Fibroblast of villous mesenchyme (primary cell): Measurements from ENCODE around the gene CYP26A1. TPM values are rescaled to one million over a fixed set of nuclear protein-coding genes. Genes with fewer than 3 reads are reported as not detected.

ENCODE experiments used
- DNase-seq: peaks from one replicate; pipeline ENCODE4 v3.0.0-alpha.2; 2010; ENCODE audit warnings: low read depth
- H3K4me3 ChIP-seq: 2 replicates; pipeline ENCODE4 v1.5.1; 2011; ENCODE audit warnings: low read depth, mild to moderate bottlenecking, low read length
- total RNA-seq: library from RNA; depleted of rRNA; stranded (reverse); fragments of >200 nt; gene quantifications from 2 replicates; pipeline ENCODE4 v1.2.3, GENCODE V29; 2012
- TF ChIP-seq, protein P1 (sequence below): IDR thresholded peaks from 2 replicates; pipeline ENCODE4 v1.5.1; 2012; ENCODE audit warnings: low read depth, mild to moderate bottlenecking, low read length; ENCODE audit not compliant: insufficient read depth

The CYP26A1 gene
- total RNA-seq, 1 donor: not detected

DNA sequence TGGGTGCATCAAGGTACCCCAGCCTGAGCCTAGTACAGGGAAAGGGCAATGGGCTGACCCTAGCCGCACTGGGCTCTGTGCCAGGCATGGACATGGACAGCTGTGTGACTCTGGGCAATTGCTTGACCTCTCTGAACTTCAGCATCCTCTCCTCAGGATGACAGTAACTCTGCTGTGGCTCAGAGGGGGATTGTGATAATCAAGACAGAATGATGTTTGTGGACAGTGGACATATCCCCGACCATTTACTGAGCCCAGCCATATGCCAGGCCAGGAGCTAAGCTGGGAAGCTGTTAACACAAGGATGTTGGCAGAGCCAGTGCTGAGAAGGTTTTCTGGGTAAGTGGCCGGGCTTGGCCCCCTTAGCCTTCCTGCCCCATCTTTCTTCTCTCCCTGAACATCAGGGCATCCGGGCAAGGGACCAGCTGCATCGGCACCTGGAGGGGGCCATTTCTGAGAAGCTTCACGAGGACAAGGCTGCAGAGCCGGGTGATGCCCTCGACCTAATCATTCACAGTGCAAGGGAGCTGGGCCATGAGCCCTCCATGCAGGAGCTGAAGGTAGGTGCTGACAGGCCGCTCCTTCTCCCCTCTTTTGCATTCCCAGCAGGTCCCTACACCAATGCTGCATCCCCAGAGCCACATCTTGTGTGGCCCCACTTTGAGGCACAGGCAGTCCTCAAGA is 9.6 kb upstream of the CYP26A1 start:
- DNase-seq: no peak
- TF ChIP-seq, protein P1, sequence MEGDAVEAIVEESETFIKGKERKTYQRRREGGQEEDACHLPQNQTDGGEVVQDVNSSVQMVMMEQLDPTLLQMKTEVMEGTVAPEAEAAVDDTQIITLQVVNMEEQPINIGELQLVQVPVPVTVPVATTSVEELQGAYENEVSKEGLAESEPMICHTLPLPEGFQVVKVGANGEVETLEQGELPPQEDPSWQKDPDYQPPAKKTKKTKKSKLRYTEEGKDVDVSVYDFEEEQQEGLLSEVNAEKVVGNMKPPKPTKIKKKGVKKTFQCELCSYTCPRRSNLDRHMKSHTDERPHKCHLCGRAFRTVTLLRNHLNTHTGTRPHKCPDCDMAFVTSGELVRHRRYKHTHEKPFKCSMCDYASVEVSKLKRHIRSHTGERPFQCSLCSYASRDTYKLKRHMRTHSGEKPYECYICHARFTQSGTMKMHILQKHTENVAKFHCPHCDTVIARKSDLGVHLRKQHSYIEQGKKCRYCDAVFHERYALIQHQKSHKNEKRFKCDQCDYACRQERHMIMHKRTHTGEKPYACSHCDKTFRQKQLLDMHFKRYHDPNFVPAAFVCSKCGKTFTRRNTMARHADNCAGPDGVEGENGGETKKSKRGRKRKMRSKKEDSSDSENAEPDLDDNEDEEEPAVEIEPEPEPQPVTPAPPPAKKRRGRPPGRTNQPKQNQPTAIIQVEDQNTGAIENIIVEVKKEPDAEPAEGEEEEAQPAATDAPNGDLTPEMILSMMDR: no peak
- no peak overlapping the region for H3K4me3 ChIP-seq

DNA sequence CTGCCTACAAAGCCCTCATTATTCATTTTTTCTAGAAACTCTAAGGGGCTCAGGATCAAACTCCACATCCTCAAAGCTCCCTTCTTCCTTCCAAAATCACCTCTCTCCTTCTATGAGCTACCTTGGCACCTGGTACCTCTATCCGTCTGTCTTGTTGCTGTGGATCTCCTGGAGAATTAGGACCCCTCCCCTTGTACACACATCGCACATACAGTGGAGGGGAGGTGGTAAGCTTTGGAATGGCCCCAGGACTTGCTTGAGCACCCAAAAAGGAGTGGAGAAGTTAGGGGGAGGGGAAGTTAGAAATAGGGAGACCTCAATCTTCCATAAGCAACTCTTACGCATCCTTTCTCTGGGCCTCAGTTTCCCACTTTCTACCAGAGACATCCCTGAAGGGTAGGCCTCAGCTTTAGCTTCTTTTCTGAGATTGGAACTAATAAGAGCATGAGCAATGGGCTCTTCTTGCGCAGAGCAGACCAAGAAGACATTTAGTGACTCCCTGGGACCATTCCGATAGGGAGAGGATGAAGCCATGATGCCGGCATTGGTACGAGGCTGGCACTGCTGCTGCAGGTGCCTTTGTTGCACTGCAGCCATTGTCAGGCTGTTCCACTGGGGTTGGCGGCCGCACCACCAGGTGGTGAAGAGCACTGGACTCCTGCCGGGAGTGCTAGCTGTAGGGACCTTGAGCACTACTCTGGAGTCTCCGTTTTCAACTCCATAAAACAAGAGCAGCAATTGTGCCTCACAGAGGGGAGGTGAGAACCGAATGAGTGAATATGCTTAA is 8.6 kb upstream of the CYP26A1 start:
- DNase-seq: no peak

DNA sequence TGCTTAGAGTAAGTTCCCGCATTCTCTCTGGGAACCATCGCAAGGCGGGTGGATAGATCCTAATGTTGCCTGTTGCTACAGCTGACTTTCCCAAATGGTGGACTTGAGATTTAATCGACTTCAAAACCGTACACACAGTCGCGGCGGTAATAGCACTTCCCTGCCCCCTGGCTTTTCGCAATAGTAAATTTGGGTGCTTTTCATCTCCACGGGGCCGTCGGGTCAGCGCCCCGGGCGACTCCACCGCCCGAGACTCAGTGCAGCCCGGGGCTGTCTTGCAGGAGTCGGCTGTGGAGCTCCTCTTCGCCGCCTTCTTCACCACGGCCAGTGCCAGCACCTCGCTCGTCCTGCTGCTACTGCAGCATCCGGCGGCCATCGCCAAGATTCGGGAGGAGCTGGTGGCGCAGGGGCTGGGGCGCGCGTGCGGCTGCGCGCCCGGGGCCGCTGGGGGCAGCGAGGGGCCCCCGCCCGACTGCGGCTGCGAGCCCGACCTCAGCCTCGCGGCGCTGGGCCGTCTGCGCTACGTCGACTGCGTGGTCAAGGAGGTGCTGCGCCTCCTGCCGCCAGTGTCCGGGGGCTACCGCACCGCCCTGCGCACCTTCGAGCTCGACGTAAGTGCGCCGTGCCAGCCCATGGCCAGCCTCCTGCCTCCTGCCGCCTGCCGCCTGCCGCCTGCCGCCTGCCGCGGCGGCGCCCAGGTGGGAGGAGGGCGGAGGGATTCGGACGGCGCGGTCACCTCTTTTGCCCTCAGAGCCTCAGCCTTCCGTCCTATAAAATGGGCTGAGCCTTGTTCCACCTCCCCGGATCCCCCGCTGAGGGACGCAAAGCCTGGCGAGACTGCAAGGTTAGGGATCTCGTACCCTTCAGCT is 7.8 kb upstream of the CYP26A1 start:
- no peak for DNase-seq
- TF ChIP-seq, protein P1: no peak
- peak overlapping the region; percentile 23 for H3K4me3 ChIP-seq

More for the DNA sequence above, 8.6 kb upstream of the CYP26A1 start:
- H3K4me3 ChIP-seq: no peak overlapping the region
- TF ChIP-seq, protein P1: no peak

DNA sequence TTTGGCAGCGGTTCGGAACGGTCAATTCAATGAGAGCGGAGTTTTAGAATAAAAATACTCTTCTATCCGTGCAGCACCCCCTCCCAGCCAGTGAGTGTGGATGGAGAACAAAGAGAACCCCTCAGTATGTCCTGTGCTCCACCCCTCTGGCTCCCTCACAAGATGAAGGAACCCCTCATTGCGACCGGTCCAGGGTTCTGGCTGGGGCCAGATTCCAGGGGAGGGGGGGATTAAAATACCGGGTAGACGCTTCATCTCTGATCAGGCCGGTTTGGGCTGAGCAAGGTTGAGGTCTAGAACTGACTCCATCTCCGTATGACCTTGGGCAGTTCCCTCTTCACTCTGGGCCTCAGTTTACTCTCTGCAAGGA is 7.2 kb upstream of the CYP26A1 start:
- TF ChIP-seq, protein P1: no peak
- H3K4me3 ChIP-seq: no peak overlapping the region
- DNase-seq: no peak

DNA sequence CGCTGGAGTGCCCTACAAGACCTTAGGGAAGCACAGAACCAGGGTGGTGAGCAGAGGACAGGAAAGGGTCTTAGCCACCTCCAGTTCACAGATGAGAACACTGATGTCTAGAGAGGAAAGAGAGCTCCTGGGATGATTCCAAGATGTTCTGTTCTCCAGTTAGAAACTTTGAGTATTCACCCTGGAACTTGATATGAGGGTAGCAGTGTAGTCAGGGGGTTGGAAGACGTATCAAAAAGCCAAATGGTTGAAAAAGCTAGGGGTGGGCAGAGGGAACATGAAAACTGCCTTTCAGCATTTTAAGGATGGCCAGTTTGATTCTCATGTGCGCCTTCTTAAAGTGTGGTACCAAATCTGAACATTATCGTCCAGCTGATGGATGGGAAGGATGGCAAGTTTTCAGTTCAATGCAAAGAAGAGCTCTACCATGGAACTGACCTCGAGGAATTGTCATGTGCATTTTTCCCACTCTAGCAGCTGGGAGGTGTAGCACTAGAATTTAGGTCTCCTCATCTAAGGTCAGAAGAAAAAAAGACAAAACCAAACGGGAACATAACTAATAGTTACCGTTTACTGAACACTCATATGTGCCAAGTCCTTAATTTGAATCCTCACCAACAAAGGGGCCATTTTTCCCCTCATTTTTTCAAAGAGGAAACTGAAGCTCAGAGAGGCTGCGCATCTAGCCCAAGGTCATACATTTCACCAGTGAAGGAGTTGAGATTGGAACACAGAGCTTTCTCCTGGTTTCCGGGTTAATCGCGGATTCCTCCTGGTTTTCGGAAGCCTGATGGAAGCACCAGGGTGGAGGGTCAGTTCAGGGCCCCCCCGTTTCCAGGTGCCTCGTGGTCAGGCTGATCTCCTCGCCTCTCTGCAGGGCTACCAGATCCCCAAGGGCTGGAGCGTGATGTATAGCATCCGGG is 6.0 kb upstream of the CYP26A1 start:
- H3K4me3 ChIP-seq: no peak overlapping the region
- TF ChIP-seq, protein P1: no peak
- DNase-seq: no peak
